Mucosa of gallbladder (tissue), 1 donor: ENCODE results near the gene HHATL. TPM values are rescaled to one million over a fixed set of nuclear protein-coding genes. Genes with fewer than 3 reads are reported as not detected.
A peak's percentile ranks its signal among the peaks of the same experiment; 100 is the strongest.

Experiments used
- DNase-seq: peaks from one replicate; pipeline ENCODE4 v3.0.0-alpha.2; 2020; ENCODE audit warnings: low spot score
- total RNA-seq: library from RNA; stranded (reverse); gene quantifications from one replicate; pipeline ENCODE4 v1.2.1, GENCODE V29; 2021
- donor health status: DM: no; HTN: no; CAD: no.

The HHATL gene
- total RNA-seq, 1 donor from 2014 or later: 0.35 TPM

DNA sequence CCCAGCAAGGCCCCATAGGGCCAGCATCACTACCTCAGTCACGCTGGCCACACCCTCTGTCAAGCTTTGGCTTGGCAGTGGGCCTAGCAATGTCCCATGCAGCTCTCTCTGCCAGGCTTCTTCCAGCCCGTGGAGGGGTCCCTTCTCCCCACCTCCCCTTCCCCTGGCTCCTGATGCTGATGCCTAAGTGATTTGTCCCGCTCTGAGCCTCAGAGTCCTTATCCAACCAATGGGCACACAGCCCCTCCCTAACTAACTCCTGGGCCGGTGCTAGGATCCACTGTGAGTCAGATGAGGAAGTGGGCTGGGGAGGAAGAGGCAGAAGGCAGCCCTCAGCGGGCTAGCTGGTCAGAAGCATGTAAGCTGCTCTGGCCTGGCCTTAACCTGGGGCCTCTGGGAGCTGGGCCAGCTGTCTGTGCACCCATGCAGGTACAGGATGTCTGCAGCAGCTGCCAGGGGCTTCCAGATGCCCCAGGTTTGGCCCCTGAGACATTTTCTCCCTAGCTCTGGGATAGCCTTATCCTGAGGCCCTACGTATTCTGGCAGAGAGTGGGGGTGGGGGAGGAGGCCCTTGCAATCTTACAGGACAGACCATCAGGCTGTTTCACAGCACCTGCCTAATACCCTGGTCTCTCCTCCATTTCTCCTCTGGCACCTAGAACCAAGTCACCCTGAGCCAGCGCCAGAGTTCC is 49.8 kb downstream of the HHATL start:
- peak; percentile 68 for DNase-seq

DNA sequence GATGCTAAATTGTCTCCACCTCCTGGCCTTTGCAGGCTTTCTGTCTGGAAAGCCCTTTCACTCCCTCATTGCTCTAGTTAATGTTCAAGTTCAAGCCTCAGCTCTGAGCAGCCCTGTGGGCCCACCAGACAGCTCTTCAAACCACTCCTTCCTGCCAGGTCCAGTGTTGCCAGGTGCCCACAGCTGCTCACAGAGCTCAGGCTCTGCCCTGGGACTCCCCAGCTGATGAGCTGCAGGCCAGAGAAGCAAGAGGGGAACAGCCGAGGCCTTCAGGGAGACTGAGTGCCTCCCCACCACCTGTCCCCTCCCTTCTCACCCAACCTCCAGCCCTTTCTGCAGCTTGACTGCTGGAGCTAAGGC is 50.4 kb downstream of the HHATL start:
- no peak for DNase-seq

- DNase-seq: no peak
These were observed 51.1 kb downstream of the HHATL start for GRCh38 chr3:42651248-42652091.

- no peak for DNase-seq
These were observed 52.8 kb downstream of the HHATL start for GRCh38 chr3:42649783-42650182.

DNA sequence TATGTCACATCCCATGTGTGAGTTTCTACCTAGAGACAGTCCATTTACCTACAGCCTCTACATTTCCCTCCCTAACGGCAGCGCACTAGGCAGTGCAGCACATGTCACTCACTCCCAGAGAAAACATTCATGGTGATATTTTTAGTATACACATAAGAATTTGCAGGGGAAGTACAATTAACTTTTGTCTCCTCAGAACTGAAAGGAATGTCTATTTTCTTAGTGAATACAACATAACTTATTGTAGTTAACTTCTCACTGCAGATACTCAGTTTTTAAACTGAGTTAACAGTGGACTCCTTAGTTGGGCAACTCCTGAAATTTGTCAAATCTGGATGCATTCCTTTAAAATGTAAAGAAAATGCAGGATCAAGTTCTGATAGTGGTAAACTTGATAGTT is 53.6 kb downstream of the HHATL start:
- no peak for DNase-seq

DNA sequence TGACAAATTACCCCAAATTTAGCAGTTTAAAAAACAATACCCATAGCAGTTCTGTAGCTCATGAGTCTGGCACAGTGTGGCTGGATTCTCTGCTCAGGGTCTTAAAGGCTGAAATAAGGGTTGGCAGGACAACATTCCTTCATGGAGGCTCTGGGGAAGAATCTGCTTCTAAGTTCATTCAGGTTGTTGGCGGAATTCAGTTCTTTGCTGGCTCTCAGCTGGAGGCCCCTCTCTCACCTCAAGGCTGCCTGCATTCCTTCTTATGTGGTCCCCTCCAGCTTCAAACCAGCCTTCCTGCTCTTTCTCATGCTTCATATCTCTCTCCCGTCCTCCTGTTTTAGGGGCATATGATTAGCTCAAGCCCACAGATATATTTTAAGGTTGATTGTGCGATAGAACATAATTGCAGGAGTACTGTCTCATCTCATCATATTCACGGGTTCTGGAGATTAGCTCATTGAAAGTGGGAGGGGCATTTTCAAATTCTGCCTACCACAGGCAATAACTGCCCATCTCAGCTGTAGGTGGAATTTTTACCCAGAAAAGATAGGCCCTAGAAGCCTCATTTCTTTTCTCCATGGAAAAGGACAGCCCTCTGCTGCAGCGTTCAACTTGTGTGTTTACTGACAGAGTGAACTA is 54.7 kb downstream of the HHATL start:
- DNase-seq: no peak

Other genes starting within 250 kb of the HHATL start
- gene VIPR1, start 200.2 kb downstream of the HHATL start, total RNA-seq: 91.7 TPM
- 37.0 TPM for gene SEC22C, start 120.8 kb downstream of the HHATL start, total RNA-seq
- gene SS18L2, start 111.9 kb downstream of the HHATL start, total RNA-seq: 20.3 TPM
- 55.5 TPM for gene NKTR, start 102.1 kb downstream of the HHATL start, total RNA-seq
- gene ZBTB47, start 49.1 kb downstream of the HHATL start, total RNA-seq: 41.2 TPM
- gene KLHL40, start 17.3 kb downstream of the HHATL start, total RNA-seq: not detected
- gene CCDC13, start 70.5 kb upstream of the HHATL start, total RNA-seq: 1.4 TPM
- 96.7 TPM for gene HIGD1A, start 101.7 kb upstream of the HHATL start, total RNA-seq
- 5.0 TPM for gene ACKR2, start 106.6 kb upstream of the HHATL start, total RNA-seq
- gene CYP8B1, start 173.1 kb upstream of the HHATL start, total RNA-seq: 2.8 TPM
- gene ZNF662, start 203.3 kb upstream of the HHATL start, total RNA-seq: 8.6 TPM